ENCODE data around the gene TNS1.
A peak's percentile ranks its signal among the peaks of the same experiment; 100 is the strongest.

The TNS1 gene

GRCh38 chr2:217998926-217999594 is 3.7 kb downstream of the TNS1 start:
- no peak for DNase-seq

GRCh38 chr2:217997510-217997909 is 5.3 kb downstream of the TNS1 start:
- no peak for DNase-seq

GRCh38 chr2:217996361-217996760 is 6.4 kb downstream of the TNS1 start:
- no peak for DNase-seq

- DNase-seq: no peak
These were observed 7.0 kb downstream of the TNS1 start for GRCh38 chr2:217995731-217996231.

- DNase-seq: no peak
These were observed 8.0 kb downstream of the TNS1 start for GRCh38 chr2:217994776-217995274.

DNA sequence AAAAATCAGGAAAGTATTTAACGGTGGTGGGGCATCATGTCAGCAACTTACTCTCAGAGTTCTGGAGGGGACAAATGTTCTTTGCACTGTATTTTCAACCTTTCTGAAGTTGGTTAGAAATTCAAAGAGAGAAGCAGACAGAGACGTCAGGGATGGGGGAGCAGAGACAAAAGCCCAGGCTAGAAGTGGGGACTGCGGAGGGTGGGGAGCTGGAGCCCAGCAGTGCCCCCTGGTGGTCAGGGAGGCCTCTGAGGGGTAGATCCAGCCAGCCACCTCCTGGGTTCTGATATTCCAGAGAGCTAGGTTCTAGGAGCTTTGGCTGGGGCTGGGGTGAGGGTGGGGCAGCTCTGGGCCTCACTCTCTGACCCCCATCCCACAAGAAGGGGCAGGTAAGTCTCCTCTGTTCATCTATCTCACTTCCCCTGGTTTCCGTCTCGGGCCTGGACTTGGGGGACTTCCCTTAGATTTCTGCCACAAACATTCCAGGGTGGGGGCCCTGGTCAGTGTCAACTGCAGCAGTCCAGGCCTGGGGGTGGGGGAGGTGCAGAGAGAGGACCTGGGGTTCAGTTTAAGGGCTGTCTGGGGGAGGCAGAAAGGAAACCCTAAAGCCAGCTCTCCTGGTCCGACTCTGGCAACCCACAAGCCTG is 8.9 kb downstream of the TNS1 start:
- DNase-seq: peak; percentile 81

DNA sequence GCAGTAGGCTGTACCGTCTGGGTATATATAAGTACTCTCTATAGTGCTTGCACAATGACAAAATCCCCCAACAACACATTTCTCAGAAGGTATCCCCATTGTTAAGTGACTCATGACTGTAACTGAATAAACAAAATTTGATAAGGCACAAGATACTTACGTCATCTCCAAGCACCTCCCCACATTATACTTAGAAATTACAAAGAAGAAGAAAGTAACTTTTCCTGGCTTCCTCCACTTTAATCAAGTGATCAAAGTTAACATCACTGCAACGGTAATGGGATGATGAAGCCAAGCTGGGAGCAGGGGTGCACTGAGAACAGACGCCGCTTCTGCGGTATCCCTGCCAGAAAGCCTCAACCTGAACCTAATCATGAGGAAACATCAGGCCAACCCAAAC is 9.7 kb downstream of the TNS1 start:
- no peak for DNase-seq

GRCh38 chr2:217992061-217992460 is 10.7 kb downstream of the TNS1 start:
- DNase-seq: no peak

DNA sequence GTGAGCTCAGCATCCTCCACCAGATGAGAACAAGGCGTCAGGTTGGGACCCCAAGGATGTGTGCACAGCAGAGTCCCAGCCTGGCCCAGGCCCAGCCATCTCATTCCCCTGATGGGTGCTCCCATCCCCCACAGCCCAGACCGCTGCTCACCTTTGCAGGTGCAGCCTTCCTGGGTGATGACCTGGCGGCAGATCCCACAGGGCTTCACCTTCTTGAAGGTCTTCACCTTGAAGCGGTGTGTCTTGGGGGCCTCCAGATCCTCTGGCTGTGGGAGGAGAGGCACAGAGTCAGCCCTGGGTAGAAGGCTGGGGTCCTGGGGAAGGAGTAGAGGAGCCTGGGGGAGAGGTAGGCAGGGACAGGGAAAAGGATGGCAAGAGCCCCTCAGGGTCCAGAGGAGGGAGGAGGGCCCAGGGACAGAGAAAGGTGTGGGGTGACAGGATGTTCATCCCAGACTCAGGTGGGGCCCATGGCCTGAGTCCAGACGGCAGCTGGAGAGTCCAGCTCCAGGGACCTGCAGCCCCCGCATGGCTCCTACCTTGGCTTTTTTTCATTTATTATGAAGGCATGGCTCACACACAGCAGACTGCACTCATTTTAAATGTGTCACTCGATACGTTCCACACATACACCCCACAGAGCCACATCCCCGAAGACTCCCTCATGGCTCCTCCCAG is 11.9 kb downstream of the TNS1 start:
- DNase-seq: no peak

DNA sequence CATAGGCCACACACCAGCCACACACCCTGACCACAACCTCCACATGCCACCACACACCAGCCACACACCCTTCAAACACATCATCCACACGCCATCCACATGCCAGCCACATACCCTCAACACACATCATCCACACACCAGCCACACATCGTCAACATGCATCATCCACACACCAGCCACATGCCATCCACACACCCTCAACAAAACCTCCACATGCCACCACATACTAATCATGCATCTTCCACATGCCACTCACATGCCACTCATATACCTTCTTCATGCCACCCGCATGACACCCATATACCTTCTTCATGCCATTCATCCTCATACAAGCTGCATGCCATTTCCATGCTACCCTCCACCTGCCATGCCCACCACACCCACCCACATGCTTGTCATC is 12.4 kb downstream of the TNS1 start:
- no peak for DNase-seq

- no peak for DNase-seq
These were observed 13.4 kb downstream of the TNS1 start for GRCh38 chr2:217989221-217989948.

DNA sequence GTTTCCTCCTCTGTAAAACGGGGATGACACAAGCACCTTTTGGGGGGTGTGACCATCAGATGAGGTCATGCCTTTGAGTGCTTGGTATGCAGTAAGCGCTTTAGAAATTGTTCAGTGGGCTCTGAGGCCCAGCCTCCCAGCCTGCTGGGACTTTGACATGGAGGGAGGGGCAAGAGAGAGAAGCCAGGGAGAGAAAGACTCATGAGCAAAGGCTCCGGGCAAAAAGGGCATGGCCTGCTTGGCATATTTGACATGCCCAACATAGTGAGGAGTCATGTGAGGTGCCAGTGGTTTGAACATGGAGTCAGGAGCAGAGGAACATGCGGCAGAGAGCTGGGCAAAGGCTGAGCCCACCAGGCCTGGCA is 14.0 kb downstream of the TNS1 start:
- DNase-seq: no peak

- DNase-seq: peak; percentile 84
These were observed 14.6 kb downstream of the TNS1 start for GRCh38 chr2:217988014-217988839.

DNA sequence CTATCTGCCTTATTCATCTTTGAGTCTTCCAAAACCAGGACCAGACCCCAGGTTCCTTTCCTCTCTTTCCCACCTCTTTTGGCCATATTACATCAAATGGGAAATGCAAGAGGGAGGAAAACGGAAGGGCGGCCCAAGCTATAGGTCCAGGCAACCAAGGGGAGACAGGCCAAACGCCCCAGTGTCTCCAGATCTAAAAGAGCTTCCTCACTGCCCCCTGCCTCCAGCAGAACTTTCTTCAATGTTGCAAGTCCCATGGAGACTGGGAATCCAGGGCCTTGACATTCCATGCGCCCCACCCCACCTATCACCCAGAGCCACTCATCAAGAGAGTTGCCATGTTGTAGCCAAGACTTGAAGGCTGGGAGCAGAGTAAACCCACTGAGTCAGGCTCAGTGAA is 15.4 kb downstream of the TNS1 start:
- DNase-seq: no peak

DNA sequence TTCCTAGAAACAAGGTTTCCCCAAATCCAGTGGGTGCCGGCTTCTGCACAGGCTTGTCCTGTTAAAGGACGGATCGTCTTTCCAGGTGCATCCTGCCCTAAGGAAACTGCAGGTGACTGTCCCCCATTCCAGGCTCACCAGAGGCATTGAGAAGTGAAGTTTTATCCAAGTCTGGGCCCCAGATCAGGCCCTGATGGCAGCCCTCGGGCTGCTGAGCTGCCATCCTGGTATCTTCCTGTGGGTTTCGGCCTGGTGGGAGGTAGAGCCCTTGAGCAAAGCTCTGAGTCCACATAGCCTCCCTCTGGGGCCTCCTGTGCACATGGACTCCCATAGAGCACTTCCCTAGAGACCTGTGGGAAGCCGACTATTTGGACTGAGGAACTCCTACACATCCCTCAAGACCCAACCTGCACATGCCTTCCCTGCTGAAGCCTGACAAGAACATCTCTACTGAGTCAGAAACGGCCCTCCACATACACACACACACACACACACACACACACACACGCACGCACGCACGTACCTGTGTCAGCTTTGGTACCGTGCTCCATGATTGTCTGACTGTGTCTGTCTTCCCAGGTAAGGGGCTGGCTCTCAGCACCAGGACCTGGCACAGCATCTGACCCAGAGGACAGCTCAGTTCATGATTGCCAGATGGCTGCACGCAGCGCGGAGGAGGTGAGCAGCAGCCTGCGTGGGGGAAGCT is 16.4 kb downstream of the TNS1 start:
- DNase-seq: no peak

- DNase-seq: no peak
These were observed 19.2 kb downstream of the TNS1 start for GRCh38 chr2:217983276-217984233.

DNA sequence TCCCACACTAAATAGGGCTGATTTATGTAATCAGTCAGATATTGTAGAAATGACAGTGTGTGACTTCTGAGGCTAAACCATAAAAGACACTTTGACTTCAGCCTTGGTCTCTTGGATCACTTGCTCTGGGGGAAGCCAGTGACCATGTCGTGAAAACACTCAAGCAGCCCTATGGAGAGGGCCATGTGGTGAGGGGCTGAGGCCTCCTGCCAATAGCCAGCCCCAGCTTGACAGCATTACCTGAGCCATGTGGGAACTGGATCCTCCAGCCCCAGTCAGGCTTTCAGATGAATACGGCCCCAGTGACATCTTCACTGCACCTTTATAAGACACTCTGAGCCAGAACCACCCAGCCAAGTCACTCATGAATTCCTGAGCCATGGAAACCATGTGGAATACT is 20.8 kb downstream of the TNS1 start:
- no peak for DNase-seq

- no peak for DNase-seq
These were observed 21.6 kb downstream of the TNS1 start for GRCh38 chr2:217981084-217981730.

GRCh38 chr2:217980591-217980990 is 22.2 kb downstream of the TNS1 start:
- no peak for DNase-seq

DNA sequence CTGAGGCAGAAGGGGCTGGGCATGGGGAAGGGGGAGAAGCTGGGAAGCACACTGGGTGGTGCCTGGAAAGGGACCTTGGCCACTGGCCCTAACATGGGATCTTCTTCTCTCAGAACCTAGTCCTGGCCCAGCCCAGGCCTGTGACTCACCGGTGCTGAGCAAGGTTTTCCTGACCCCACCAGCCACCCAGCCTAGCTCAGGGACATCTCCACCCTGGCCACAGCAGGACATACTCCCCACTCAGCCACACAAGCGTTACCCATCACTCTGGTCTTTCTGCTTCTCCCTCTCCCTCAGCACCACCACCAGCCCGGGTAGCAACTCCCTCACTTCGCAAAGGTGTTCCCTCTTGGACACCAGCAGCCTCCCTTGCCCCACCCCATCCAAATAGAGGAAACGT is 22.8 kb downstream of the TNS1 start:
- no peak for DNase-seq

Data from hematopoietic multipotent progenitor cell treated with erythropoietin and hydrocortisone succinate and interleukin-3 and kit ligand, for 6 days (in vitro differentiated cells).